H1 (cell line): ENCODE results near the gene GSG1L. TPM values are rescaled to one million over a fixed set of nuclear protein-coding genes. Genes with fewer than 3 reads are reported as not detected.

ENCODE experiments used
- CTCF ChIA-PET: fragments of 300-600 bp; sonication (Branson Sonifier 250); formaldehyde crosslinking; loops from one replicate; lab custom pipeline; 2021; ENCODE audit not compliant: partially characterized antibody; lab: Charles Lee
- POLR2A ChIA-PET: fragments of 300-600 bp; sonication (Branson Sonifier 250); formaldehyde crosslinking; loops from one replicate; lab custom pipeline; 2021; ENCODE audit warnings: inconsistent platforms; ENCODE audit not compliant: partially characterized antibody; lab: Charles Lee
- DNase-seq, 2 experiments: peaks; one replicate each; pipeline versions ENCODE4 v3.0.0 to v3.0.0-alpha.2; 2010 to 2022; ENCODE audit warnings: low spot score in 2 of 2, low read depth in 1 of 2, mixed read lengths in 1 of 2
- FAIRE-seq: peaks from 2 replicates; lab custom pipeline; 2011; peaks lifted over from hg19 to GRCh38; lab: Jason Lieb, UNC
- H2AFZ ChIP-seq: 2 replicates; pipeline ENCODE4 v1.8.1; 2012; ENCODE audit warnings: low read length, inconsistent platforms
- H2AK5ac ChIP-seq: 2 replicates; pipeline ENCODE4 v1.6.1; 2013; ENCODE audit warnings: low read depth, low read length
- H2BK120ac ChIP-seq: replicated peaks from 2 replicates; pipeline ENCODE3; 2013; ENCODE audit warnings: low read depth, low read length, inconsistent platforms
- H2BK12ac ChIP-seq: 2 replicates; pipeline ENCODE4 v1.6.1; 2013; ENCODE audit warnings: low read depth, low read length
- H2BK15ac ChIP-seq: 2 replicates; pipeline ENCODE4 v1.6.1; 2013; ENCODE audit warnings: low read length
- H2BK20ac ChIP-seq: 2 replicates; pipeline ENCODE4 v1.6.1; 2013; ENCODE audit warnings: low read length
- H2BK5ac ChIP-seq: 2 replicates; pipeline ENCODE4 v1.6.1; 2013; ENCODE audit warnings: low read depth, low read length
- H3K14ac ChIP-seq: 2 replicates; pipeline ENCODE4 v1.6.1; 2013; ENCODE audit warnings: inconsistent platforms; ENCODE audit not compliant: insufficient read length
- H3K18ac ChIP-seq: 2 replicates; pipeline ENCODE4 v1.6.1; 2013; ENCODE audit warnings: low read length; ENCODE audit errors: extremely low read depth
- H3K23ac ChIP-seq: 2 replicates; pipeline ENCODE4 v1.6.1; 2013; ENCODE audit warnings: inconsistent platforms; ENCODE audit not compliant: insufficient read length
- H3K23me2 ChIP-seq: 2 replicates; pipeline ENCODE4 v1.6.1; 2013; ENCODE audit warnings: low read depth, low read length
- H3K27ac ChIP-seq: 2 replicates; pipeline ENCODE4 v1.6.1; 2011; ENCODE audit warnings: low read depth, low read length, inconsistent platforms
- H3K27me3 ChIP-seq, 4 experiments: replicated peaks in 1 of 4; 1 replicate in 1 of 4; 2 replicates in 3 of 4; pipeline versions ENCODE4 v1.6.1 to v1.8.1; 2011 to 2013; ENCODE audit warnings: low read length in 3 of 4, mild to moderate bottlenecking in 3 of 4, inconsistent platforms in 2 of 4, mixed read lengths in 2 of 4, moderate library complexity in 1 of 4; ENCODE audit not compliant: control insufficient read depth in 3 of 4, insufficient read depth in 3 of 4; ENCODE audit errors: extremely low read depth in 1 of 4
- H3K36me3 ChIP-seq, 4 experiments: 2 replicates each; pipeline versions ENCODE4 v1.6.1 to v1.8.1; 2011 to 2013; ENCODE audit warnings: mild to moderate bottlenecking in 4 of 4, low read length in 3 of 4, moderate library complexity in 2 of 4, control low read depth in 1 of 4, inconsistent platforms in 1 of 4; ENCODE audit not compliant: insufficient read depth in 4 of 4, control insufficient read depth in 2 of 4
- H3K4ac ChIP-seq: replicated peaks from 2 replicates; pipeline ENCODE3; 2013; ENCODE audit warnings: low read length, low read depth, mixed read lengths, inconsistent platforms; ENCODE audit not compliant: insufficient read length
- H3K4me1 ChIP-seq, 4 experiments: replicated peaks in 1 of 4; 1 replicate in 1 of 4; 2 replicates in 3 of 4; pipeline versions ENCODE4 v1.6.1 to v1.8.1; 2011 to 2013; ENCODE audit warnings: low read length in 3 of 4, inconsistent platforms in 2 of 4, mixed read lengths in 1 of 4; ENCODE audit not compliant: insufficient read depth in 4 of 4, control insufficient read depth in 3 of 4
- H3K4me2 ChIP-seq, 2 experiments: 2 replicates each; pipeline versions ENCODE4 v1.6.1 to v1.8.1; 2011 to 2013; ENCODE audit warnings: low read depth in 2 of 2, low read length in 2 of 2, control low read depth in 1 of 2, inconsistent platforms in 1 of 2, mild to moderate bottlenecking in 1 of 2; ENCODE audit not compliant: insufficient read depth in 1 of 2
- H3K4me3 ChIP-seq, 4 experiments: fragments of 200-600, 300-600 bp in 1 of 4; sonication (generic), shearing (Covaris generic), sonication (Bioruptor Twin) in 1 of 4; 2 replicates each; pipeline versions ENCODE4 v1.5.1 to v1.8.1; 2011 to 2016; ENCODE audit warnings: low read length in 4 of 4, low read depth in 3 of 4, control low read depth in 2 of 4, inconsistent platforms in 2 of 4, mild to moderate bottlenecking in 2 of 4, mixed read lengths in 1 of 4, moderate library complexity in 1 of 4; ENCODE audit not compliant: insufficient read depth in 2 of 4; ENCODE audit errors: extremely low read depth in 1 of 4
- H3K56ac ChIP-seq: replicated peaks from 2 replicates; pipeline ENCODE3; 2013; ENCODE audit warnings: low read depth, mild to moderate bottlenecking, mixed read lengths, low read length, inconsistent platforms; ENCODE audit not compliant: insufficient read length
- H3K79me1 ChIP-seq: 2 replicates; pipeline ENCODE4 v1.6.1; 2013; ENCODE audit warnings: low read depth, low read length, control low read depth
- H3K79me2 ChIP-seq, 2 experiments: 2 replicates each; pipeline versions ENCODE4 v1.6.1 to v1.8.1; 2012 to 2013; ENCODE audit warnings: low read length in 2 of 2, mild to moderate bottlenecking in 2 of 2, inconsistent platforms in 1 of 2; ENCODE audit not compliant: insufficient read depth in 2 of 2, control insufficient read depth in 1 of 2
- H3K9ac ChIP-seq, 4 experiments: replicated peaks in 1 of 4; 1 replicate in 1 of 4; 2 replicates in 3 of 4; pipeline versions ENCODE4 v1.6.1 to v1.8.1; 2011 to 2013; ENCODE audit warnings: low read depth in 3 of 4, low read length in 3 of 4, control low read depth in 2 of 4, mild to moderate bottlenecking in 2 of 4, moderate library complexity in 2 of 4, inconsistent platforms in 1 of 4; ENCODE audit errors: extremely low read depth in 1 of 4
- H3K9me3 ChIP-seq, 2 experiments: 2 replicates each; pipeline versions ENCODE4 v1.6.1 to v1.8.1; 2012 to 2013; ENCODE audit warnings: mild to moderate bottlenecking in 2 of 2, moderate library complexity in 2 of 2, control low read depth in 1 of 2, inconsistent platforms in 1 of 2, low read depth in 1 of 2, low read length in 1 of 2, mixed read lengths in 1 of 2; ENCODE audit not compliant: insufficient read depth in 2 of 2
- H4K20me1 ChIP-seq, 2 experiments: replicated peaks in 1 of 2; 2 replicates each; pipeline versions ENCODE3 to v1.8.1; 2011 to 2013; ENCODE audit warnings: inconsistent platforms in 2 of 2, low read length in 2 of 2, mild to moderate bottlenecking in 1 of 2; ENCODE audit not compliant: insufficient read depth in 2 of 2, control insufficient read depth in 1 of 2
- H4K5ac ChIP-seq: 2 replicates; pipeline ENCODE4 v1.6.1; 2013; ENCODE audit warnings: low read length, low read depth, mixed read lengths, inconsistent platforms; ENCODE audit not compliant: insufficient read length
- H4K8ac ChIP-seq: 2 replicates; pipeline ENCODE4 v1.8.0; 2013; ENCODE audit warnings: mild to moderate bottlenecking, moderate library complexity, low read length, inconsistent platforms; ENCODE audit not compliant: insufficient read depth; ENCODE audit errors: extremely low read depth
- H4K91ac ChIP-seq: replicated peaks from 2 replicates; pipeline ENCODE3; 2013; ENCODE audit warnings: low read length, mixed read lengths, inconsistent platforms; ENCODE audit not compliant: insufficient read length
- ASH2L ChIP-seq: fragments of 200-600, 300-600 bp; sonication (generic); IDR thresholded peaks from one replicate; pipeline ENCODE4 v1.7.1; 2017; ENCODE audit warnings: low read length
- ATF3 ChIP-seq: IDR thresholded peaks from 2 replicates; pipeline ENCODE4 v1.6.1; 2011; ENCODE audit warnings: low read depth, mild to moderate bottlenecking, low read length; ENCODE audit not compliant: insufficient read depth
- CHD2 ChIP-seq: IDR thresholded peaks from 2 replicates; pipeline ENCODE4 v1.6.1; 2012; ENCODE audit warnings: low read length, improper control_type of control experiment
- FOSL1 ChIP-seq: IDR thresholded peaks from 2 replicates; pipeline ENCODE4 v1.6.1; 2011; ENCODE audit warnings: mild to moderate bottlenecking, low read depth, low read length, moderate library complexity; ENCODE audit not compliant: insufficient read depth
- JUND ChIP-seq: IDR thresholded peaks from 2 replicates; pipeline ENCODE4 v1.6.1; 2011; ENCODE audit warnings: mild to moderate bottlenecking, improper control_type of control experiment, low read length
- KDM4A ChIP-seq: IDR thresholded peaks from one replicate; pipeline ENCODE4 v1.7.1; 2012; ENCODE audit warnings: low read depth, mild to moderate bottlenecking, moderate library complexity, low read length, inconsistent platforms; ENCODE audit not compliant: severe bottlenecking
- POLR2AphosphoS5 ChIP-seq: IDR thresholded peaks from 2 replicates; pipeline ENCODE4 v1.6.1; 2011; ENCODE audit warnings: low read depth, low read length
- RAD21 ChIP-seq, 2 experiments: IDR thresholded peaks in 1 of 2; conservative IDR thresholded peaks in 1 of 2; 2 replicates each; pipeline ENCODE4 v1.6.1; 2011; ENCODE audit warnings: low read depth in 2 of 2, low read length in 2 of 2, improper control_type of control experiment in 1 of 2, inconsistent platforms in 1 of 2, mild to moderate bottlenecking in 1 of 2, moderate library complexity in 1 of 2
- RNF2 ChIP-seq: fragments of 200-900, 300-1000 bp; sonication (generic); IDR thresholded peaks from 2 replicates; pipeline ENCODE4 v1.7.1; 2016; ENCODE audit warnings: borderline replicate concordance, low read depth, mild to moderate bottlenecking, antibody characterized with exemption, low read length; ENCODE audit not compliant: poor library complexity, severe bottlenecking; ENCODE audit errors: missing control alignments
- RXRA ChIP-seq: IDR thresholded peaks from 2 replicates; pipeline ENCODE4 v1.6.1; 2011; ENCODE audit warnings: low read depth, mild to moderate bottlenecking, low read length, moderate library complexity; ENCODE audit not compliant: insufficient read depth
- TAF1 ChIP-seq: IDR thresholded peaks from 2 replicates; pipeline ENCODE4 v1.6.1; 2011; ENCODE audit warnings: mild to moderate bottlenecking, low read depth, low read length
- ZNF274 ChIP-seq: IDR thresholded peaks from 2 replicates; pipeline ENCODE4 v1.7.0; 2012; ENCODE audit warnings: low read length, borderline replicate concordance; ENCODE audit errors: extremely low read depth
- WGBS, 2 experiments: shearing (Covaris generic) in 1 of 2; methylation state at CpG; one replicate each; pipeline versions ENCODE4 v1.1.6 to v1.1.7; 2013 to 2015; ENCODE audit warnings: low lambda C conversion rate in 2 of 2, mixed read lengths in 2 of 2, inconsistent platforms in 1 of 2, low coverage in 1 of 2, missing lambda C conversion rate in 1 of 2; ENCODE audit not compliant: insufficient replicate concordance in 2 of 2, insufficient coverage in 1 of 2, insufficient read length in 1 of 2; ENCODE audit errors: extremely low coverage in 1 of 2, missing lambda C conversion rate in 1 of 2; 5-methylcytosine and 5-hydroxymethylcytosine counted together
- polyA plus RNA-seq, 7 experiments: library from polyadenylated mRNA; depleted of rRNA in 3 of 7; stranded (reverse) in 5 of 7; unstranded in 2 of 7; fragments of >200 nt in 5 of 7; fragments of 200-250 nt in 2 of 7; gene quantifications; 1 replicate in 5 of 7; 2 replicates in 1 of 7; 4 replicates in 1 of 7; pipeline versions ENCODE4 v1.2.1 to v1.2.3, GENCODE V29; 2011 to 2013; ENCODE audit warnings: missing spikeins in 2 of 7, mixed read lengths in 2 of 7
- total RNA-seq: library from RNA; stranded (reverse); fragmentation: NEBNext Ultra II Directional; extraction: Animal tissue kit (Norgen Biotek cat#: 25700); gene quantifications from 2 replicates; pipeline ENCODE4 v1.2.1, GENCODE V29; 2021

GSG1L gene
- total and polyA plus RNA-seq, 2 of the 8 experiments (the other 6 are each of a cell fraction or from before 2014, with no cell fraction given): 0.71 to 1.1 TPM

GRCh38 chr16:27792486-27793248, 270.8 kb downstream of the GSG1L start:
- H3K79me2 ChIP-seq: no peaks in the 10 kb centered on the region
- no peak overlapping the region for H2BK5ac ChIP-seq
- H2AK5ac ChIP-seq: no peak overlapping the region
- H3K9ac ChIP-seq: no peak overlapping the region
- H4K91ac ChIP-seq: no peak overlapping the region
- no peak overlapping the region for H3K14ac ChIP-seq
- H2BK20ac ChIP-seq: no peak overlapping the region
- H3K4me2 ChIP-seq: no peak overlapping the region
- H3K4ac ChIP-seq: no peak overlapping the region
- no peaks in the 10 kb centered on the region for H3K79me1 ChIP-seq
- H3K36me3 ChIP-seq: no peaks in the 10 kb centered on the region
- no peak overlapping the region for H3K56ac ChIP-seq
- CTCF ChIA-PET: interaction anchor here (0.5 to 1.8 kb wide), 8 partner anchors 9 to 102 kb away, joined by 3 to 8 read pairs (median 3); no protein-coding TSS in a partner anchor
- FAIRE-seq (no peak), DNase-seq (no peak)
- H2AFZ ChIP-seq: no peak overlapping the region
- peaks cover 0 to 10% of the 10 kb centered on the region in 2 experiments for H4K20me1 ChIP-seq
- no peak overlapping the region for H2BK15ac ChIP-seq
- H4K8ac ChIP-seq: no peak overlapping the region
- H4K5ac ChIP-seq: no peak overlapping the region
- no peaks in the 10 kb centered on the region for H3K27me3 ChIP-seq
- H2BK120ac ChIP-seq: no peak overlapping the region
- no peak overlapping the region for H2BK12ac ChIP-seq
- H3K4me3 ChIP-seq: no peak overlapping the region
- POLR2A ChIA-PET: no interaction called here
- no peak overlapping the region for H3K27ac ChIP-seq
- 87% methylated on average over 7 of the region's 7 CpGs; no CpG with 5 or more reads in 1 of the 2 experiments for WGBS, 2 experiments
- H3K9me3 ChIP-seq: no peaks in the 10 kb centered on the region
- no peaks in the 10 kb centered on the region for H3K4me1 ChIP-seq
- peaks cover 15% of the 10 kb centered on the region; the same call in 1 of the 2 replicates for H3K23me2 ChIP-seq
- no peak overlapping the region for H3K23ac ChIP-seq
- no peak overlapping the region for H3K18ac ChIP-seq
- no peak for TF ChIP-seq CHD2
- TF ChIP-seq ATF3: no peak
- no peak for TF ChIP-seq FOSL1
- TF ChIP-seq ASH2L: no peak
- no peak for TF ChIP-seq POLR2AphosphoS5
- no peak for TF ChIP-seq KDM4A
- TF ChIP-seq RAD21 (IDR thresholded peaks at IDR 0.05 in 1 of 2, conservative IDR thresholded peaks at IDR 0.05 in 1 of 2; ENCODE audit: low read depth in 2 of 2, low read length in 2 of 2): no peak
- TF ChIP-seq ZNF274: no peak
- TF ChIP-seq RXRA: no peak
- TF ChIP-seq JUND: no peak
- no peak for TF ChIP-seq TAF1
- no peak for TF ChIP-seq RNF2
